Adrenal gland (tissue), 12 donors: ENCODE results near the gene NXPH3. TPM values are rescaled to one million over a fixed set of nuclear protein-coding genes. Genes with fewer than 3 reads are reported as not detected.

ENCODE experiments used
- DNase-seq, 7 donors: peaks; one replicate each; pipeline ENCODE4 v3.0.0-alpha.2; 2019 to 2020
- H3K27ac ChIP-seq, 5 donors: fragments of 200-600 bp; sonication (generic) in 4 of 5; 1 replicate in 3 of 5; 2 replicates in 2 of 5; pipeline versions ENCODE4 v1.5.1 to v1.8.0; 2016 to 2020; ENCODE audit warnings: mild to moderate bottlenecking in 1 of 5
- H3K27me3 ChIP-seq: fragments of 200-600 bp; 2 replicates; pipeline ENCODE4 v1.8.0; 2021
- H3K36me3 ChIP-seq, 2 donors: fragments of 200-600 bp; replicated peaks in 1 of 2; 1 replicate in 1 of 2; 2 replicates in 1 of 2; pipeline versions ENCODE4 v1.5.1 to v1.8.0; 2018 to 2022
- H3K4me1 ChIP-seq, 2 donors: fragments of 200-600 bp; replicated peaks in 1 of 2; 1 replicate in 1 of 2; 2 replicates in 1 of 2; pipeline versions ENCODE4 v1.5.1 to v1.8.0; 2018 to 2021
- H3K4me3 ChIP-seq, 4 donors: fragments of 200-600 bp; sonication (generic) in 3 of 4; one replicate each; pipeline ENCODE4 v1.5.1; 2016 to 2018
- H3K9me3 ChIP-seq, 3 donors: fragments of 200-600 bp; sonication (generic) in 1 of 3; replicated peaks in 1 of 3; 1 replicate in 2 of 3; 2 replicates in 1 of 3; pipeline versions ENCODE4 v1.5.1 to v1.8.0; 2016 to 2021
- POLR2A ChIP-seq, 2 donors: fragments of 450-650 bp; IDR thresholded peaks; one replicate each; pipeline ENCODE4 v1.6.1; 2017; ENCODE audit warnings: antibody characterized with exemption in 2 of 2, mild to moderate bottlenecking in 2 of 2, moderate library complexity in 1 of 2
- WGBS, 4 donors: extraction: QIAGEN DNeasy Blood & Tissue Kit in 2 of 4; methylation state at CpG; one replicate each; pipeline versions ENCODE4 v1.1.5 to v1.1.7; 2013 to 2017; 5-methylcytosine and 5-hydroxymethylcytosine counted together
- intact Hi-C, 2 donors: fragments of 100-400 bp; cut with DNase I; formaldehyde crosslinking; loops; one replicate each; pipeline versions ENCODE4 v1.14.1 to v1.15.0; 2022 to 2023
- polyA plus RNA-seq, 3 donors: library from polyadenylated mRNA; stranded (reverse); fragments of 200-250 nt in 2 of 3; fragments of 350-450 nt in 1 of 3; fragmentation: Illumina TruSeq in 1 of 3; extraction: RNeasy Lipid Tissue Mini Kit (QIAGEN cat#74804) in 1 of 3; gene quantifications; one replicate each; pipeline ENCODE4 v1.2.3, GENCODE V29; 2013 to 2014
- total RNA-seq, 9 donors: library from RNA; depleted of rRNA in 4 of 9; stranded (reverse); fragments of >200 nt in 4 of 9; fragments of 120-200 nt in 1 of 9; fragmentation: NEBNext Ultra II Directional in 1 of 9; extraction: Animal tissue kit (Norgen Biotek cat#: 25700) in 1 of 9; gene quantifications; one replicate each; pipeline versions ENCODE4 v1.1.0 to v1.2.4, GENCODE V29; 2013 to 2023
- TF ChIP-seq, protein P1 (sequence below), 6 experiments: fragments of 450-650 bp in 4 of 6; fragments of 200-600 bp in 2 of 6; sonication (generic) in 1 of 6; IDR thresholded peaks; 1 replicate in 5 of 6; 2 replicates in 1 of 6; pipeline versions ENCODE4 v1.5.1 to v1.8.0; 2016 to 2021; ENCODE audit warnings: antibody characterized with exemption in 6 of 6, mild to moderate bottlenecking in 2 of 6, moderate library complexity in 1 of 6
- donor health status: healthy with polysubstance abuse.
- donor health status: Bipolar disorder and iron deficiency.
- donor health status: DM: yes; HTN: yes; CAD: no.
- donor health status: DM: no; HTN: no; CAD: no.
- donor health status: DM: no; HTN: no; CAD: no.
- donor health status: DM: yes; HTN: yes; CAD: no.

NXPH3 gene
- total and polyA plus RNA-seq, 12 donors = 0.30 to 6.1 (median 1.2) TPM

DNA sequence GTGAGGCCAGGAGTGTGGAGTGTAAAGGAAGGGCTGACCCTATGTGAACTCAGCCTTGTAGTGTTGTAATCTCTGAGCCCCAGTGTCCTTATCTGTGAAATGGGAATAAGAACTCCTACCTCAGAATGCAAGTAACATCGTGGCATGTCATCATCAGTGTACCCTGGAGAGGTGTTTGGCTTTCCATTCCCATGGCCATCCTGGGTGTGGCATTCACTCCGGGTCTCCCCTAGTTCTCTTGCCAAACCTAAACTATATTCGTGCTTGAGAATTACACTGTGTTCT lies 1.9 kb downstream of the NXPH3 start:
- TF ChIP-seq, protein P1, sequence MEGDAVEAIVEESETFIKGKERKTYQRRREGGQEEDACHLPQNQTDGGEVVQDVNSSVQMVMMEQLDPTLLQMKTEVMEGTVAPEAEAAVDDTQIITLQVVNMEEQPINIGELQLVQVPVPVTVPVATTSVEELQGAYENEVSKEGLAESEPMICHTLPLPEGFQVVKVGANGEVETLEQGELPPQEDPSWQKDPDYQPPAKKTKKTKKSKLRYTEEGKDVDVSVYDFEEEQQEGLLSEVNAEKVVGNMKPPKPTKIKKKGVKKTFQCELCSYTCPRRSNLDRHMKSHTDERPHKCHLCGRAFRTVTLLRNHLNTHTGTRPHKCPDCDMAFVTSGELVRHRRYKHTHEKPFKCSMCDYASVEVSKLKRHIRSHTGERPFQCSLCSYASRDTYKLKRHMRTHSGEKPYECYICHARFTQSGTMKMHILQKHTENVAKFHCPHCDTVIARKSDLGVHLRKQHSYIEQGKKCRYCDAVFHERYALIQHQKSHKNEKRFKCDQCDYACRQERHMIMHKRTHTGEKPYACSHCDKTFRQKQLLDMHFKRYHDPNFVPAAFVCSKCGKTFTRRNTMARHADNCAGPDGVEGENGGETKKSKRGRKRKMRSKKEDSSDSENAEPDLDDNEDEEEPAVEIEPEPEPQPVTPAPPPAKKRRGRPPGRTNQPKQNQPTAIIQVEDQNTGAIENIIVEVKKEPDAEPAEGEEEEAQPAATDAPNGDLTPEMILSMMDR (IDR thresholded peaks at IDR 0.05) = no peak
- Histone ChIP-seq H3K4me1 (peaks cover 4 to 9% of the 10 kb centered on the region in 2 donors), H3K4me3 (peak overlapping the region in 1 of 4 donors; percentile 68), H3K36me3 (no peaks in the 10 kb centered on the region), H3K9me3 (no peaks in the 10 kb centered on the region), H3K27me3 (peaks cover 6% of the 10 kb centered on the region), H3K27ac (no peak overlapping the region)
- DNase-seq = no peak
- intact Hi-C loops = loop anchor here (10.0 kb wide), 2 partner anchors 277 to 417 kb away; partner anchors contain the start of gene DLX3 (in 1 of the 2)
- 59 to 75% (median 63%) methylated on average over 3 of the region's 3 CpGs for WGBS, 4 donors

DNA sequence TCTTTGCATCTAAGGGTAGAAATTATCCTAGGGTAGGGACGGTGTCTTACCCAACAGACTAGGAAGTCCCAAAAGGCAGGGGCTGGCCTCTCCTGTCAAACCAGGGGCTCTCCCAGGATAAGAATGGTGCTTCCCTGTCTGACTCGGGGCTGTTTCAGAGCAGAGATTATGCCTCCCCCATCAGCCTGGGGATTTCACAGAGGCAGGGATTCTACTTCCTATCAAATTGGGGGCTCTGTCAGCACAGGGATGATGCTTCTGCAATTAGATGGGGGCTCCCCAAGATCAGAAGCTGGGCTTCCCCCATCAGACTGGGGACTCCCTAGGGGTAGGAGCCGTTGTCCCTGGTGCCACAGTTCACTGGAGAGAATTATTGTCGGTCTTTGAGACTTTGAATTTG lies 2.3 kb downstream of the NXPH3 start:
- H3K4me1 ChIP-seq = peaks cover 4 to 9% of the 10 kb centered on the region in 2 donors
- 66 to 72% (median 70%) methylated on average over 4 of the region's 4 CpGs for WGBS, 4 donors
- TF ChIP-seq POLR2A (IDR thresholded peaks at IDR 0.05) = no peak
- TF ChIP-seq, protein P1 (IDR thresholded peaks at IDR 0.05) = no peak
- H3K9me3 ChIP-seq = no peaks in the 10 kb centered on the region
- intact Hi-C loops = loop anchor here (10.0 kb wide), 2 partner anchors 277 to 417 kb away; partner anchors contain the start of gene DLX3 (in 1 of the 2)
- H3K36me3 ChIP-seq = no peaks in the 10 kb centered on the region
- no peak overlapping the region for H3K4me3 ChIP-seq
- no peak overlapping the region for H3K27ac ChIP-seq
- DNase-seq = no peak
- peaks cover 6% of the 10 kb centered on the region for H3K27me3 ChIP-seq

DNA sequence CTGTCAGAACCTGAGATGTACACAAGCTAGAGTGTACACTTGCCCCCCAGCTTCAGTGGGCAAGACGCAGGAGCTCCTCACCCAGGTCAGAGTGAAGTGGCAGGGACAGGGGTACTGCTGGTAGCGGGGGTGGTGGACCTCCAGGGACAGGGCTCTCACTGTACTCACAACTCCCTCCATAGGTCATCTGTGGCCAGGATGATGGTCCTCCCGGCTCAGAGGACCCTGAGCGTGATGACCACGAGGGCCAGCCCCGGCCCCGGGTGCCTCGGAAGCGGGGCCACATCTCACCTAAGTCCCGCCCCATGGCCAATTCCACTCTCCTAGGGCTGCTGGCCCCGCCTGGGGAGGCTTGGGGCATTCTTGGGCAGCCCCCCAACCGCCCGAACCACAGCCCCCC lies 2.7 kb downstream of the NXPH3 start:
- no peak for TF ChIP-seq POLR2A (IDR thresholded peaks at IDR 0.05)
- TF ChIP-seq, protein P1 (IDR thresholded peaks at IDR 0.05) = no peak
- H3K27me3 ChIP-seq = peaks cover 6% of the 10 kb centered on the region
- intact Hi-C loops = loop anchor here (10.0 kb wide), 2 partner anchors 276 to 416 kb away; partner anchors contain the start of gene DLX3 (in 1 of the 2)
- H3K9me3 ChIP-seq = no peaks in the 10 kb centered on the region
- peaks cover 4 to 9% of the 10 kb centered on the region in 2 donors for H3K4me1 ChIP-seq
- no peak overlapping the region for H3K4me3 ChIP-seq
- H3K36me3 ChIP-seq = no peaks in the 10 kb centered on the region
- no peak for DNase-seq
- H3K27ac ChIP-seq = no peak overlapping the region
- WGBS, 4 donors = 85 to 89% (median 86%) methylated on average over 1 to 13 of the region's 13 CpGs

DNA sequence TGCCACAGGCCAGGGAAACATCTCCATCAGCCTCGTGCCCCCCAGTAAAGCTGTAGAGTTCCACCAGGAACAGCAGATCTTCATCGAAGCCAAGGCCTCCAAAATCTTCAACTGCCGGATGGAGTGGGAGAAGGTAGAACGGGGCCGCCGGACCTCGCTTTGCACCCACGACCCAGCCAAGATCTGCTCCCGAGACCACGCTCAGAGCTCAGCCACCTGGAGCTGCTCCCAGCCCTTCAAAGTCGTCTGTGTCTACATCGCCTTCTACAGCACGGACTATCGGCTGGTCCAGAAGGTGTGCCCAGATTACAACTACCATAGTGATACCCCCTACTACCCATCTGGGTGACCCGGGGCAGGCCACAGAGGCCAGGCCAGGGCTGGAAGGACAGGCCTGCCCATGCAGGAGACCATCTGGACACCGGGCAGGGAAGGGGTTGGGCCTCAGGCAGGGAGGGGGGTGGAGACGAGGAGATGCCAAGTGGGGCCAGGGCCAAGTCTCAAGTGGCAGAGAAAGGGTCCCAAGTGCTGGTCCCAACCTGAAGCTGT lies 3.4 kb downstream of the NXPH3 start:
- Histone ChIP-seq H3K9me3 (no peaks in the 10 kb centered on the region), H3K4me3 (no peak overlapping the region), H3K36me3 (no peaks in the 10 kb centered on the region), H3K27ac (no peak overlapping the region), H3K4me1 (peaks cover 4 to 9% of the 10 kb centered on the region in 2 donors), H3K27me3 (peaks cover 6% of the 10 kb centered on the region)
- intact Hi-C loops = loop anchor here (10.0 kb wide), 2 partner anchors 276 to 416 kb away; partner anchors contain the start of gene DLX3 (in 1 of the 2)
- 88 to 95% (median 93%) methylated on average over 9 to 17 of the region's 17 CpGs for WGBS, 4 donors
- no peak for TF ChIP-seq POLR2A (IDR thresholded peaks at IDR 0.05)
- TF ChIP-seq, protein P1 (IDR thresholded peaks at IDR 0.05) = no peak
- DNase-seq = peak in 1 of 7 donors; percentile 10
